H1 (cell line): Measurements from ENCODE around the gene NUSAP1. TPM values are rescaled to one million over a fixed set of nuclear protein-coding genes. Genes with fewer than 3 reads are reported as not detected.
A peak's percentile ranks its signal among the peaks of the same experiment; 100 is the strongest.

Source experiments
- CTCF ChIA-PET: fragments of 300-600 bp; sonication (Branson Sonifier 250); formaldehyde crosslinking; loops from one replicate; lab custom pipeline; 2021; ENCODE audit not compliant: partially characterized antibody; lab: Charles Lee
- POLR2A ChIA-PET: fragments of 300-600 bp; sonication (Branson Sonifier 250); formaldehyde crosslinking; loops from one replicate; lab custom pipeline; 2021; ENCODE audit warnings: inconsistent platforms; ENCODE audit not compliant: partially characterized antibody; lab: Charles Lee
- DNase-seq, 2 experiments: peaks; one replicate each; pipeline versions ENCODE4 v3.0.0 to v3.0.0-alpha.2; 2010 to 2022; ENCODE audit warnings: low spot score in 2 of 2, low read depth in 1 of 2, mixed read lengths in 1 of 2
- FAIRE-seq: peaks from 2 replicates; lab custom pipeline; 2011; peaks lifted over from hg19 to GRCh38; lab: Jason Lieb, UNC
- H2AFZ ChIP-seq: 2 replicates; pipeline ENCODE4 v1.8.1; 2012; ENCODE audit warnings: low read length, inconsistent platforms
- H2AK5ac ChIP-seq: 2 replicates; pipeline ENCODE4 v1.6.1; 2013; ENCODE audit warnings: low read depth, low read length
- H2BK120ac ChIP-seq: replicated peaks from 2 replicates; pipeline ENCODE3; 2013; ENCODE audit warnings: low read depth, low read length, inconsistent platforms
- H2BK12ac ChIP-seq: 2 replicates; pipeline ENCODE4 v1.6.1; 2013; ENCODE audit warnings: low read depth, low read length
- H2BK15ac ChIP-seq: 2 replicates; pipeline ENCODE4 v1.6.1; 2013; ENCODE audit warnings: low read length
- H2BK20ac ChIP-seq: 2 replicates; pipeline ENCODE4 v1.6.1; 2013; ENCODE audit warnings: low read length
- H2BK5ac ChIP-seq: 2 replicates; pipeline ENCODE4 v1.6.1; 2013; ENCODE audit warnings: low read depth, low read length
- H3K14ac ChIP-seq: 2 replicates; pipeline ENCODE4 v1.6.1; 2013; ENCODE audit warnings: inconsistent platforms; ENCODE audit not compliant: insufficient read length
- H3K18ac ChIP-seq: 2 replicates; pipeline ENCODE4 v1.6.1; 2013; ENCODE audit warnings: low read length; ENCODE audit errors: extremely low read depth
- H3K23ac ChIP-seq: 2 replicates; pipeline ENCODE4 v1.6.1; 2013; ENCODE audit warnings: inconsistent platforms; ENCODE audit not compliant: insufficient read length
- H3K23me2 ChIP-seq: 2 replicates; pipeline ENCODE4 v1.6.1; 2013; ENCODE audit warnings: low read depth, low read length
- H3K27ac ChIP-seq: 2 replicates; pipeline ENCODE4 v1.6.1; 2011; ENCODE audit warnings: low read depth, low read length, inconsistent platforms
- H3K27me3 ChIP-seq, 4 experiments: replicated peaks in 1 of 4; 1 replicate in 1 of 4; 2 replicates in 3 of 4; pipeline versions ENCODE4 v1.6.1 to v1.8.1; 2011 to 2013; ENCODE audit warnings: low read length in 3 of 4, mild to moderate bottlenecking in 3 of 4, inconsistent platforms in 2 of 4, mixed read lengths in 2 of 4, moderate library complexity in 1 of 4; ENCODE audit not compliant: control insufficient read depth in 3 of 4, insufficient read depth in 3 of 4; ENCODE audit errors: extremely low read depth in 1 of 4
- H3K36me3 ChIP-seq, 4 experiments: 2 replicates each; pipeline versions ENCODE4 v1.6.1 to v1.8.1; 2011 to 2013; ENCODE audit warnings: mild to moderate bottlenecking in 4 of 4, low read length in 3 of 4, moderate library complexity in 2 of 4, control low read depth in 1 of 4, inconsistent platforms in 1 of 4; ENCODE audit not compliant: insufficient read depth in 4 of 4, control insufficient read depth in 2 of 4
- H3K4ac ChIP-seq: replicated peaks from 2 replicates; pipeline ENCODE3; 2013; ENCODE audit warnings: low read length, low read depth, mixed read lengths, inconsistent platforms; ENCODE audit not compliant: insufficient read length
- H3K4me1 ChIP-seq, 4 experiments: replicated peaks in 1 of 4; 1 replicate in 1 of 4; 2 replicates in 3 of 4; pipeline versions ENCODE4 v1.6.1 to v1.8.1; 2011 to 2013; ENCODE audit warnings: low read length in 3 of 4, inconsistent platforms in 2 of 4, mixed read lengths in 1 of 4; ENCODE audit not compliant: insufficient read depth in 4 of 4, control insufficient read depth in 3 of 4
- H3K4me2 ChIP-seq, 2 experiments: 2 replicates each; pipeline versions ENCODE4 v1.6.1 to v1.8.1; 2011 to 2013; ENCODE audit warnings: low read depth in 2 of 2, low read length in 2 of 2, control low read depth in 1 of 2, inconsistent platforms in 1 of 2, mild to moderate bottlenecking in 1 of 2; ENCODE audit not compliant: insufficient read depth in 1 of 2
- H3K4me3 ChIP-seq, 4 experiments: fragments of 200-600, 300-600 bp in 1 of 4; sonication (generic), shearing (Covaris generic), sonication (Bioruptor Twin) in 1 of 4; 2 replicates each; pipeline versions ENCODE4 v1.5.1 to v1.8.1; 2011 to 2016; ENCODE audit warnings: low read length in 4 of 4, low read depth in 3 of 4, control low read depth in 2 of 4, inconsistent platforms in 2 of 4, mild to moderate bottlenecking in 2 of 4, mixed read lengths in 1 of 4, moderate library complexity in 1 of 4; ENCODE audit not compliant: insufficient read depth in 2 of 4; ENCODE audit errors: extremely low read depth in 1 of 4
- H3K56ac ChIP-seq: replicated peaks from 2 replicates; pipeline ENCODE3; 2013; ENCODE audit warnings: low read depth, mild to moderate bottlenecking, mixed read lengths, low read length, inconsistent platforms; ENCODE audit not compliant: insufficient read length
- H3K79me1 ChIP-seq: 2 replicates; pipeline ENCODE4 v1.6.1; 2013; ENCODE audit warnings: low read depth, low read length, control low read depth
- H3K79me2 ChIP-seq, 2 experiments: 2 replicates each; pipeline versions ENCODE4 v1.6.1 to v1.8.1; 2012 to 2013; ENCODE audit warnings: low read length in 2 of 2, mild to moderate bottlenecking in 2 of 2, inconsistent platforms in 1 of 2; ENCODE audit not compliant: insufficient read depth in 2 of 2, control insufficient read depth in 1 of 2
- H3K9ac ChIP-seq, 4 experiments: replicated peaks in 1 of 4; 1 replicate in 1 of 4; 2 replicates in 3 of 4; pipeline versions ENCODE4 v1.6.1 to v1.8.1; 2011 to 2013; ENCODE audit warnings: low read depth in 3 of 4, low read length in 3 of 4, control low read depth in 2 of 4, mild to moderate bottlenecking in 2 of 4, moderate library complexity in 2 of 4, inconsistent platforms in 1 of 4; ENCODE audit errors: extremely low read depth in 1 of 4
- H3K9me3 ChIP-seq, 2 experiments: 2 replicates each; pipeline versions ENCODE4 v1.6.1 to v1.8.1; 2012 to 2013; ENCODE audit warnings: mild to moderate bottlenecking in 2 of 2, moderate library complexity in 2 of 2, control low read depth in 1 of 2, inconsistent platforms in 1 of 2, low read depth in 1 of 2, low read length in 1 of 2, mixed read lengths in 1 of 2; ENCODE audit not compliant: insufficient read depth in 2 of 2
- H4K20me1 ChIP-seq, 2 experiments: replicated peaks in 1 of 2; 2 replicates each; pipeline versions ENCODE3 to v1.8.1; 2011 to 2013; ENCODE audit warnings: inconsistent platforms in 2 of 2, low read length in 2 of 2, mild to moderate bottlenecking in 1 of 2; ENCODE audit not compliant: insufficient read depth in 2 of 2, control insufficient read depth in 1 of 2
- H4K5ac ChIP-seq: 2 replicates; pipeline ENCODE4 v1.6.1; 2013; ENCODE audit warnings: low read length, low read depth, mixed read lengths, inconsistent platforms; ENCODE audit not compliant: insufficient read length
- H4K8ac ChIP-seq: 2 replicates; pipeline ENCODE4 v1.8.0; 2013; ENCODE audit warnings: mild to moderate bottlenecking, moderate library complexity, low read length, inconsistent platforms; ENCODE audit not compliant: insufficient read depth; ENCODE audit errors: extremely low read depth
- H4K91ac ChIP-seq: replicated peaks from 2 replicates; pipeline ENCODE3; 2013; ENCODE audit warnings: low read length, mixed read lengths, inconsistent platforms; ENCODE audit not compliant: insufficient read length
- BRCA1 ChIP-seq: IDR thresholded peaks from 2 replicates; pipeline ENCODE4 v1.6.1; 2012; ENCODE audit warnings: low read depth, low read length, improper control_type of control experiment
- MAFK ChIP-seq: IDR thresholded peaks from 2 replicates; pipeline ENCODE4 v1.6.1; 2012; ENCODE audit warnings: low read depth, mild to moderate bottlenecking, improper control_type of control experiment, low read length
- POLR2A ChIP-seq, 2 experiments: IDR thresholded peaks; 1 replicate in 1 of 2; 2 replicates in 1 of 2; pipeline ENCODE4 v1.6.1; 2011; ENCODE audit warnings: low read depth in 2 of 2, low read length in 2 of 2, mild to moderate bottlenecking in 2 of 2; ENCODE audit errors: control extremely low read depth in 1 of 2
- SRF ChIP-seq: IDR thresholded peaks from 2 replicates; pipeline ENCODE4 v1.6.1; 2011; ENCODE audit warnings: mild to moderate bottlenecking, low read depth, low read length, moderate library complexity
- WGBS, 2 experiments: shearing (Covaris generic) in 1 of 2; methylation state at CpG; one replicate each; pipeline versions ENCODE4 v1.1.6 to v1.1.7; 2013 to 2015; ENCODE audit warnings: low lambda C conversion rate in 2 of 2, mixed read lengths in 2 of 2, inconsistent platforms in 1 of 2, low coverage in 1 of 2, missing lambda C conversion rate in 1 of 2; ENCODE audit not compliant: insufficient replicate concordance in 2 of 2, insufficient coverage in 1 of 2, insufficient read length in 1 of 2; ENCODE audit errors: extremely low coverage in 1 of 2, missing lambda C conversion rate in 1 of 2; 5-methylcytosine and 5-hydroxymethylcytosine counted together
- polyA plus RNA-seq, 7 experiments: library from polyadenylated mRNA; depleted of rRNA in 3 of 7; stranded (reverse) in 5 of 7; unstranded in 2 of 7; fragments of >200 nt in 5 of 7; fragments of 200-250 nt in 2 of 7; gene quantifications; 1 replicate in 5 of 7; 2 replicates in 1 of 7; 4 replicates in 1 of 7; pipeline versions ENCODE4 v1.2.1 to v1.2.3, GENCODE V29; 2011 to 2013; ENCODE audit warnings: missing spikeins in 2 of 7, mixed read lengths in 2 of 7
- total RNA-seq: library from RNA; stranded (reverse); fragmentation: NEBNext Ultra II Directional; extraction: Animal tissue kit (Norgen Biotek cat#: 25700); gene quantifications from 2 replicates; pipeline ENCODE4 v1.2.1, GENCODE V29; 2021
- TF ChIP-seq, protein P1 (sequence below): IDR thresholded peaks from 2 replicates; pipeline ENCODE4 v1.6.1; 2012; ENCODE audit warnings: low read length, inconsistent platforms

The NUSAP1 gene
- total and polyA plus RNA-seq, 2 of the 8 experiments (the other 6 are each of a cell fraction or from before 2014, with no cell fraction given), result 60.8 to 144 TPM

DNA sequence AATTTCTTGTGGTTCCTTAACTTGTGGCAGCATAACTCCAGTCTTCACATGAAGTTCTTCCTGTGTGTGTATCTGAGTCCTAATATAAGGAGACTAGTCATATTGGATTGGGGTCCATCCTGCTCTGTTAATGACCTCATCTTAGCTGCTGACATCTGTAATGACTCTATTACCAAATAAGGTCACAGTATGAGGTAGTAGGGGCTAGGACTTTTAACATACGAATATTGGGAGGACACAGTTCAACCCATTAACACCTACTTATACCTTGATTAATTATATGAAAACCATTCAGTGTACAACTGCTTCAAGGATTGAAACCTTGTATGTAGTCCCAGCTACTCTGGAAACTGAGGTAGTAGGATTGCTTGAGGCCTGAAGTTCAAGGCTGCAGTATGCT, 44.2 kb upstream of the NUSAP1 start:
- Histone ChIP-seq H2BK15ac (no peak overlapping the region), H2AK5ac (no peak overlapping the region), H3K4me3 (no peak overlapping the region), H3K14ac (no peak overlapping the region), H4K5ac (no peak overlapping the region), H2BK120ac (no peak overlapping the region), H4K8ac (no peak overlapping the region), H3K56ac (no peak overlapping the region), H3K4me1 (no peaks in the 10 kb centered on the region; a peak in 2 of 7 replicates), H2BK20ac (no peak overlapping the region), H3K27me3 (no peaks in the 10 kb centered on the region), H4K20me1 (peaks cover 5 to 10% of the 10 kb centered on the region in 2 experiments), H3K23me2 (0 out of 2 replicates have a peak, but pooled peaks cover 3% of the 10 kb centered on the region), H3K23ac (no peak overlapping the region), H3K9ac (no peak overlapping the region), H3K27ac (no peak overlapping the region), H3K4ac (no peak overlapping the region), H3K36me3 (peaks cover 16 to 62% (median 43%) of the 10 kb centered on the region in 4 experiments), H3K4me2 (no peak overlapping the region), H2BK12ac (no peak overlapping the region), H3K79me2 (peaks cover 11 to 57% of the 10 kb centered on the region in 2 experiments), H3K9me3 (no peaks in the 10 kb centered on the region), H4K91ac (no peak overlapping the region), H2AFZ (no peak overlapping the region), H3K18ac (no peak overlapping the region), H3K79me1 (peaks cover 3% of the 10 kb centered on the region; the same call in 1 of the 2 replicates), H2BK5ac (no peak overlapping the region)
- FAIRE-seq (no peak), DNase-seq (no peak)
- ChIA-PET POLR2A (interaction anchor here (0.6 to 4.0 kb wide), 7 partner anchors 9 to 350 kb away, joined by 3 to 18 read pairs (median 4); partner anchors contain the start of genes NUSAP1 and OIP5), CTCF (interaction anchor here (1.1 to 1.4 kb wide), 2 partner anchors 12 to 41 kb away, joined by 3 read pairs; no protein-coding TSS in a partner anchor)
- TF ChIP-seq, protein P1, sequence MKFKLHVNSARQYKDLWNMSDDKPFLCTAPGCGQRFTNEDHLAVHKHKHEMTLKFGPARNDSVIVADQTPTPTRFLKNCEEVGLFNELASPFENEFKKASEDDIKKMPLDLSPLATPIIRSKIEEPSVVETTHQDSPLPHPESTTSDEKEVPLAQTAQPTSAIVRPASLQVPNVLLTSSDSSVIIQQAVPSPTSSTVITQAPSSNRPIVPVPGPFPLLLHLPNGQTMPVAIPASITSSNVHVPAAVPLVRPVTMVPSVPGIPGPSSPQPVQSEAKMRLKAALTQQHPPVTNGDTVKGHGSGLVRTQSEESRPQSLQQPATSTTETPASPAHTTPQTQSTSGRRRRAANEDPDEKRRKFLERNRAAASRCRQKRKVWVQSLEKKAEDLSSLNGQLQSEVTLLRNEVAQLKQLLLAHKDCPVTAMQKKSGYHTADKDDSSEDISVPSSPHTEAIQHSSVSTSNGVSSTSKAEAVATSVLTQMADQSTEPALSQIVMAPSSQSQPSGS, result no peak
- TF ChIP-seq BRCA1, result no peak
- TF ChIP-seq SRF, result peak; percentile 16; the same call in 1 of the 2 replicates
- no peak for TF ChIP-seq MAFK
- peak in 1 of 2 experiments; percentile 14; a peak in 2 of 3 replicates for TF ChIP-seq POLR2A (IDR thresholded peaks at IDR 0.05; ENCODE audit: control extremely low read depth in 1 of 2, low read depth in 2 of 2, low read length in 2 of 2)
- 84% methylated on average over 1 of the region's 1 CpG; no CpG with 5 or more reads in 1 of the 2 experiments for WGBS, 2 experiments
